Endometrial microvascular endothelial cells (primary cell): Measurements from ENCODE around the gene ASCL5. TPM values are rescaled to one million over a fixed set of nuclear protein-coding genes. Genes with fewer than 3 reads are reported as not detected.

ENCODE experiments used
- in situ Hi-C: cut with HindIII; loops from 2 replicates; pipeline ENCODE4 v1.10.0; 2017; ENCODE audit warnings: low sequenced_read_pairs, low pct_unique_long_range_greater_than_20kb; ENCODE audit errors: inconsistent ontology term
- total RNA-seq: library from RNA; depleted of rRNA; stranded (reverse); fragments of >200 nt; gene quantifications from one replicate; pipeline ENCODE4 v1.2.3, GENCODE V29; 2015; ENCODE audit errors: inconsistent ontology term

ASCL5 gene
- total RNA-seq, 1 donor from 2014 or later = not detected

DNA sequence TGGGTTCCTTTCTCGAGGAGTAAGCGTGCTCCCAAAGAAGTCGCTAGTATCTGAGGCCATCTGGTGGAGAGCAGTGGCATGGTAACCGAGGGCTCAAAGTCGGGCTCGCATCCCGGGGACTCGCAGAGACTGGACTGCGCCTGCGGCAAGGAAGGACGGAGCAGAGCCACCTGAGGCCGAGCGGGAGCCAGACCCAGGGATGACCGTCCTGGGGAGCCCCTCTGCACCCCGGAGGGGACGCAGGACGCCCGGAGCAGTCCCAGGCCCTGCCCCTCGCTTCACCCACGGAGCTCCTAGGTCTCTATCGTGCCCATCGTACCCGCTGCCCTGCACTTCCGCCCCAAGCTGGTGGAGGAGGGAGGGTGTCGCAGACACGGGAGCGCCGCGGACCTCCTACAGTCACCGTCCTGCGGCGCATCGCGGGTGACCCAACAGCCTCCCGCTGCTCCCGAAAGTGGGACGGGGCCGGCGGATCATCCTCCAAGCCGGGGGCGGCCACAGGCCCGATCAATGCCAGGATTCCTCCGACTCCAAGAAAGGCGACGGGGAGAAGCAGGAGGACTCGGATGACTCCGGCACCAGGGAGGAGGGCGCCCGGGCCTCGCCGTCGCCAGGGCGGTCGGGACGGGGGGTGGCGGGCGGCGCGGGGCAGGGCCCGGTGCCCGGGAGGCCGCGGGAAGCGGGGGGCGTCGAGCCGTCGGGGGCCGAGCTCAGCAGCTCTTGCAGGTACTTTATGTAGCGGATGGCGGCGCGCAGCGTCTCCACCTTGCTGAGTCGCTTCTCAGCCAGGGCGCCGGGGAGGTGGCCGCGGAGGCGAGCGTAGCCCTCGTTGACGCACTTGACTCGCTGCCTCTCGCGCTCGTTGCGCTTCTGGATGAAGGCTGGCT, 12.5 kb downstream of the ASCL5 start:
- in situ Hi-C loops = no loop called here

DNA sequence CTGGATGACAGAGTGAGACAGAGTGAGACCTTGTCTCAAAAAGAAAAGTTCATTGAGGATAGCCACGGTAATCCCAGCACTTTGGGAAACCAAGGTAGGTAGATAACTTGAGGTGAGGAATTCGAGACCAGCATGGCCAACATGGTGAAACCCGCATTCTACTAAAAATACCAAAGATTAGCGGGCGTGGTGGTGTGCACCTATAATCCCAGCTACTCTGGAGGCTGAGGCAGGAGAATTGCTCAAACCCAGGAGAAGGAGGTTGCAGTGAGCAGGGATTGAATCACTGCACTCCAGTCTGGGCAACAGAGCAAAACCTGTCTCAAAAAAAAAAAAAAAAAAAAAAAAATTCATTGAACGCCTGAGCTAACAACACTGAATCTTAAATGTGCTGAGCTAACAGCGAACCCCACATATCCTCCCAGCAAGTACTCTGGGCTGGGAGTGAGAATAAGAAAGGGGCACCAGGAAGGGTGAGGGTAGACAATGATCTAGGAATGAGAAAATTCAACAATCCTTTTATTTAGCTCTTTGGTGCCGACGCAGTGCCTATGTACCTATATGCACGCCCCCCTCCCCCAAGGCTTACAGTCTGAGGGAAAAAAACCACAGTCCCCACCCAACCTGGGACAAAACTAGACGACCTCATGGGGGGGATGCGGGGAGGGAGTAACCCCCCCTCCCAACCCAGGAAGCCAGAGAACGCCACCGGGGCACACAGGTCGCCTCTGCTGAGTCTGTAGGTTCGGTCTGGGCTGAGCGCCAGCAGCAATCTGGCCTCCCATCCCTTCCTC, 13.3 kb downstream of the ASCL5 start:
- in situ Hi-C loops = no loop called here

DNA sequence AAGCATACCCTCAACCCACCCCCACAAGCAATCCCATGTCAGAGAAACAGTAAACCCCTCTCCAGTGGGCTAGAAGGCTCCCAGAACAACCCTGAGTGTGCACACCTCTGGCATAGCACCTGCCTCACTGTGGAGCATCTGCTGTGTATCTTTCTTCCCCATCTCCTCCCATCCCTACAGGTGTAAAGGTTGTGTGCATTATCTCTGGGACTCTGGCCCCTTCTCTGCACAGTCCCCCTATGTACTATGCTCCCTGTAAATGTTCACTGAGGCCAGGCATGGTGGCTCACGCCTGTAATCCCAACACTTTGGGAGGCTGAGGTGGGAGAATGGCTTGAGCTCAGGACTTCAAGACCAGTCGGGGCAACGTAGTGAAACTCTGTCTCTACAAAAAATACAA, 14.1 kb downstream of the ASCL5 start:
- in situ Hi-C loops = no loop called here

DNA sequence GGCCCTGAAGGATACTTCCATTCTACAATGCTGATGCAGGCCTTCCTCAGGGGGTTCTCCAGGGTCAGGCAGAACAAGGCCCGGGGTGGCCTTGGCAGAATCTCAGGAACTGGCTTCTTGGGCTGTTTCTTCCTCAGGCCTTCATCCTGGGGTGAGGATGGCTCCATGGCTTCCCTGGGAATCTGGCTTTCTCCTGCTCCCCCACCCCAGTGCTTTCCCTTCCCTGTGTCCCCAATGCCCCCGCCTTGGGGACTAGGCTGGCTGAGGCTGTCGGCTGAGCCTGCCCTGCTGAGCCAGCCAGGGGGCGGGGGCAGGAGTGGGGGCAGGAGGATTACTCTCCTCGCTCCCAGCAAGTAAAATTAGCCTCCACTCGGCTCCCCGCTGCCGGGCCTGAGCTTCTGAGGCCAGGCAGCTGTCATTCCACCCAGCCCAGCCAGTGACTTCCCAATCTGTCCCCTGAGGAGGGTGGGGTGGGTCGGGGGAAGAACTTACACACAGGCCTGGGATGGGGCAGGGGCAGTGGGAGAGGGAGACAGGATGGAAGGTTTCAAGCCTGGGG, 14.7 kb downstream of the ASCL5 start, which contains the start of gene CACNA1S:
CACNA1S (minus strand) TSS at position 254 of the 559 bp plus-strand sequence; CDS start at position 167, 87 bp downstream.
- in situ Hi-C loops = no loop called here

DNA sequence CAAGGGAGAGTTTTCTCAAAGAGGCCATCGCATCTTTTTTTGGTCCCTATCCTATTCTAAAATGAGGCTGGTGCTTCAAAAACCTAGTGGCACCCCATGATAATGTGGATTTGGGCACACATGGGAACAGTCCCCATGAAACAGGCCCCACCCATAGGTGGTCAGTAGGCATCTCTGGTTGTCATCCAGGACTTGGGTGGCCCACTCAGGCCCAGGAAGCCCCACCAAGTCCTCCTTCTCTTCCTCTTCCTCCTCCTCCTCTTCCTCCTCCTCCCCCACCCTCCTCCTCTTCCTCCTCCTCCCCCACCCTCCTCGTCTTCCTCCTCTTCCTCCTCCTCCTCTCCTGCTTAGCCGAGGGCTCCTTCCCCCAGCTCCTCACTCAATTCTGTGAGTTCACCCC, 15.3 kb downstream of the ASCL5 start:
- in situ Hi-C loops = no loop called here

DNA sequence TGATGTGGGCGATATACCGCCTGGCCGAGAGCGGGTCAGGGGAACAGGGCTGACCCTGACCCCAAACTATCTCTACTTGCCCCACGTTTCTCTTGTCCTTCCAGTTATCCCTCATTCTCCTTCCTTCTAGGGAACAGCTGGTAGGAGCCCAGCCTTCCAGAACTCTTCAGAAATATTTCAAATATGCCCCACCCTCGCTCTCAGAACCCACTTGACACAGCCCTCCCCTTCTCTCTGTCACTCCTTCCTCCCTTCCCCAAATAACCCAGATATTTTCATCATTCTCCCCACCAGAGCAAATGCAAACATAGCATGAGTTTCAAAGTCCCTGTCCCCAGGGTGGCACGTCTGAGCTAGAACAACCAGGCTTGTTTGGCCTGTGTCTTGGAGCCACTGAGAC, 15.8 kb downstream of the ASCL5 start:
- in situ Hi-C loops = no loop called here

DNA sequence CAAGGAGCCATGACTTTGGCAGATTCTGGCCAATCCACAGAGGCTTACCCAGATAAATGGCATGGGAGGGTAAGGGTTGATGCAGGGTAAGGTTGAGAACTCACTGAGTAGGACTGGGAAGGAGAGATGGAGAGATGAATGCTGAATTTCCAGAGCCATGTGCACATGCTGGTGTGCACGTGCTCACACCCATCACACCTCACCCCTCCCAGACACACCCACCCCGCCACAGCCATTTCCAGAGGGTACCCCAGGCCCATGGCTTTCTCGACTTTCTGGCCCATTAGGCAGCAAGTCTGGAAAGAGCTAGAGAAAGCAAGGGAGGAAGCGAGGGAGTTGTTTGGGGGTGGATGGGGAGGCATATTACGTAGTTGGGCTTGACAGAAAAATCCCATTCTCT, 16.4 kb downstream of the ASCL5 start:
- in situ Hi-C loops = no loop called here

DNA sequence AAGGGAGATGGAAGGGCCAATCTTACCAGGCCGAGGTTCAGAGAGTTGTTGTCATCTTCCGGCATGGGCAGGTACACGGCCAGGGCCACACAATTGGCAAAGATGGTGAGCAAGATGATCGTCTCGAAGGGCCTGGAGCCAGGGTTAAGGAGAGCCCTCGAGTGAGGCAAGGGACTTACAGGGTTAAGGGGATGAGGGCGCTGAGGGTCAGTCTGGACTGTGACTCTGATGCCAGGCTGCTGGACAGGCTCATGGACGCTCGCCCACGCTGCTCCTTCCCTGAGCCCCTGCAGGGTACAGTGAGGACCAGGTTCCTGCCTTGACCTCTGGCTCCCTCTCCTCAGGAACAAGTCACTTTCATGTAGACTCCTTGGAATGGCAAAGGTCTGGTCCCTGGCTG, 16.8 kb downstream of the ASCL5 start:
- in situ Hi-C loops = no loop called here

DNA sequence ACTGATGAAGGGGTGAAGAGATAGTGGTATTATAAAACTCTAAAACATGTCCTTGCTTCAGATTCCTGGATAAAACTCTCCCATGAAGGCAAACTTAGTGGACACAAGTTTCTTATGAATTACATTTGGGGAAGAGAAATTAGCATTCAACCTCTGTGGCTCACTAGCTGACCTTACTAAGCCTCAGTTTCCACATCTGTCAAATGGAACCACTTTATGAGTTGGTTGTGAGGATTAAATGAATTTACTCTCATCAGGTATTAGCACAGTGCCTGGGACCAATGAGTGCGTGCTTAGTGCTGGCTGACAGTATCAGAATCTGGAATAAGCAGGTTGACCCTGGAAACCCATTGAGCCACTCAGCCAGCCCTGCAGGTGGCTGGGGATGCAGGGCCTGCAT, 17.3 kb downstream of the ASCL5 start:
- in situ Hi-C loops = no loop called here

DNA sequence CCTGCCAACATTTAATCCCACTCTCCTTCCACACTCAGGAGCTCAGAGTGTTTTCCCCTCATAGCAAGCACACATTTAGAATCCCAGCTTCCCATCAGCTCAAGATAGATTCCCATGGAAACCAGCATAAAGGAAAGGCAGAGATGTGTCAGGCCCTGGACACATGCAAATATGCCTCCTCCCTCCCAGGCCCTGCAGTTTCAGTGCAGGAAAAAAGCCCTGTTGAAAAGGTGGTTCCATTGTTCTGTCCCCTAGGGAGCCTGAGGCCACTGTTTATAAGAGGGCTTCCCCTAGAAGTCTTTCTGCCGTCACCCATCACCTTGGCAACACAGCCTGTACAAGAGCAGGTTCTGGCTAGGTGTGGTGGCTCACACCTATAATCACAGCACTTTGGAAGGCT, 18.4 kb downstream of the ASCL5 start:
- in situ Hi-C loops = no loop called here

DNA sequence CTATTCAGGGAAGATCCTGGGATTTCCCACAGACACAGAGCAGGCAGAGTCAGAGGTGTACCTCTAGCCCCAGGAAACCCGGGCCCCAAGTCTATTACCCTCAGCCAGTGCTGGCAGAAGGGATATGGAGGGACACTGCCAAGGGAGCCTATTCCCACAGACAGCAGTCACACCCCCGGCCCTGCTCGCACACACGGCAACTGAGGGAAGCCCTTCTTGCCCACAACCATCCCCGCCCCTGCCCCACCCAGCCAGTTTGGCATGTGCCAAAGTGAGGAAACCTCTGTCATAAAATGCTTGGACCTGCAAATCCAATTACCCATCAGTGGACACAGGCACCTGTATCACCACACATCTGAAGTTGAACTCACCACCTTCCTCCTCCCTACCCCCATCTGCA, 21.3 kb downstream of the ASCL5 start:
- in situ Hi-C loops = no loop called here

DNA sequence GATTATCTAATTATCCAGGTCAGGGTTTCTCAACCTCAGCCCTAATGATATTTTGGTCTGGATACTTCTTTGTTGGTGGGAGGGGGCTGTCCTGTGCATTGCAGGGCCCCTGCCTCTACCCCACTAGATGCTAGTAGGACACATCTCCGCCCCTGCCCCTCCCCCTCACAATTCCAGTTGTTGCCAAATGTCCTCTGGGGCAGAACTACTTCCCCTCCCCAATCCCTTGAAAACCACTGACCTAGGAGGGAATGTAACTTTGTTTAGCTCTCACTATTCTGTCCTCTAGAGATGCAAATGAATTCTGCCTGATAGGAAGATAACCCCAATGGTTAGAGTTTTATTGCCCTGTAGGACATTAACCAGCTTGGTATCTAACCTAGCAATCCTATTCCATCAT, 22.8 kb downstream of the ASCL5 start:
- in situ Hi-C loops = no loop called here

DNA sequence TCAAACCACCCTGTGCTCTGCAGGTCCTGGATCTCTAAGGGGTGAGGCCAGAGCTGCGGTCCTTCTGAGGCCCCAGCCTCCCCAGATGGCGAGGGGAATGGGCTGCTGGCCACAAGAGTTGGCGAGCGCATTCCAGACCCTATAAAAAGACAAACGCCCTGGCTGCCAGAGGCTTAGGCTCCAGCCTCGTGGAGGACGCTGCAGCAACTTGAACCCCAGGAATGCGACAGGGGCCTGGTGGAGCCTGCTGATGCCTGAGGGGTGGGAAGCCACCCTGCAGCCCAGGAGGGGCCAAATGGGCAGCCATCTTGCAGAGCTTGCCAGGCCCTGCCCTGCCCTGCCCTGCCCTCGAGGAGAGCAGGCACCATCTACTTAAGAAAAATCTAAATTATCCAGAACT, 23.3 kb downstream of the ASCL5 start:
- in situ Hi-C loops = no loop called here

DNA sequence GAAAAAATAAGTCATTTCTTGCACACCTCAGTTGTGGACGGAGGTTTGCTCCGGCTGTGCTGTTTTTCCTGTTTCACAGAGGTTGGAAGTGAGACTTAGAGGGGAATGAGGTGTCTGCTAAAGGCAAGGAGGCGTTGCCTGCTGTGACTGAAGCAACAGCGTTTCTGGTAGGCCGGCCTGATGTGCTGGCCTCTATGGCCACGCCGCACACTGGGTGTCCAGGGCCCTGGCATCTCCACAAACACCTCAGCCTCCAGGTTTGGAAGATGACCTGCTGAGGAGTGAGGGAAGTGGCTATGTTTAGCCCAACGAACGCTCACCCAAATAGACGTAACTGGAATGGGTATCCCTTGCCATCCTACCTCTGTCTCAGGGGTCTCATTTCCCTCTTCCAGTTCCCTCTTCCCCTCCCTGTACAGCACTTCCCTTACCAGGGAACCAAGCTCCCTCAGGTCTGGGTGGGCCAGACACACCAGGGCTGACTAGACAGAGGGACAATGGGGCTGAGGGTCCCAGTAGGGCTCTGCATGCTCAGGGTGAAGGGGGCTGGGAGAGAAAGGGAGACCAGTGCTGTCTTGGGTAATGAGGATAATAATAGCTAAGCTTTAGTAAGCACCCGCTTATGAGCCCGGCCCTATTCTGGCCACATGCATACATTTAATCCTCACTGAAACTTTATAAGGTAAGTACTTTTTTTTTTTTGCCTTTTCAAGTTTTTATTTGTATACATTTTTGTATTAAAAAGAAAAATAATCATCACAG, 26.6 kb downstream of the ASCL5 start:
- in situ Hi-C loops = no loop called here

DNA sequence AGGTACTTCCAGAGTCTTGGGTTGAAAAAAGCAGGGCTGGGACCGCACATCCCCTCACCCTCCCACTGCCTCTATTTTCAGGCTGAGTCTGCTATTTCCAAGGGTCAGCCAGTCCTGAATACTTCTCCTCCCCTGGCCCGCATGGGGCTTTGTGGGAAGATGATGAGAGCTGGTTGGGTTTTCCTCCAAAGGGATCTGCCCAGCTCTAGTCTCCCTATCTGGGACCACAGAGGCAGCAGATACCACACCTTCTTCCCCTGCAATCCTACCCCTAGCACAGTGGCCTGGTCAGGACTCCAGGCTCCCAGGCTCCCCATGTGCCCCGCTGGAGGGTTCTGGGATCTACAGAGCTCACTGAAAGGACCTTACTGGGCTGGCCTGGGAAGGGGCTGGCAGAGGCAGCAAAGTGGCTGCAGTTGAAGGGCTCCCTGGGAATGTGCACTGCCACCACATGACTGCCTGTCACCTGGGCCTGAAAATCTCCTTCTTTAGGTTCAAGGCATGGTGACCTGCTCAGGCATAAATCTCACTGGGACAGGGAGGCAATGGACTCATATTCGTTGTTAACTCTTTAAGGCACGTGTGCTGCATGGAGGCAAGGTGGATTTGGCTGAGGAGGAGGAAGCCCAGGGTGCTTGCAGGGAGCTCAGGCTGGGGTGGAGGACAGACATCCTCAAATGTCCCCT, 27.8 kb downstream of the ASCL5 start:
- in situ Hi-C loops = no loop called here

DNA sequence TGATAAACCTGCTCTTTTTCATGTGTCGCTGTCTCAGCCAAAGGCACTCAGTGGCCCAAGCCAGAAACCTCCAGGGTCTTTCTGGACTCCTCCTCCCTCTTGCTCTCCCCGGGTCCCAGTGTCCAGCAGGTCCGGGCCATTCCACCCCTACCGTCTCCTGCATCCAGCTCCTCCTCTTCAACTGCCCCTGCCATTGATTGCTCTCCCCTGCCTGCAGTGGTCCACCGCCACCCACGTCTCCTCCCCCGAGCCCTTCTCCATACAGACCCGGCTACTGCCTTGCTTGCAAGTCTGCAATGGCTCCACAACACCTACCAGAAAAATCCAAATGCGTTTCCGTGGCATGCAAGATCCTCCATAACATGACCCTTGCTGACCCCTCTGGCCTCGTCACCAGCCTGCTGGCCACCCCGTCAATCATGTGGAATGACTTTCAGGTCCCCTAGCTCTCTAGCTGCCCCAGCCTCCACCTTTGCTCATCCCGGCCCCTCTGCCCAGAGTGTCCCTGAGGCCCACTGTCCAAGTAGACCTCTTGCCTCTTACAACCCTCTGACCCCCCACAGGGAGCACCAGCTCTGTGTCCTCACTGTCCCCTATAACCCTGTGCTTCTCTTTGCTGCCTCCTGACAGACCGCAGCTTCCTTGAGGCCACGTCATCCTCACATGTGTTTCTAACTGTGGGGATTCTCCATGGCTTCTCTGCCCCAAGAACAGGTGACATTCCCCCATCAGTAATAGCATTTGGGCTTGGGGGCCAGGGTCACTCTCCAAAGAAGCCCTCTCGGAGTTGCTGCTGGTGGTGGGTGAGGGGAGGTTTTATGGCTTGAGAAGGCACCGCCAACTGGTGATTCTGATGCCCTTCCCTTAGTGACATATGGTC, 29.8 kb downstream of the ASCL5 start:
- in situ Hi-C loops = no loop called here

DNA sequence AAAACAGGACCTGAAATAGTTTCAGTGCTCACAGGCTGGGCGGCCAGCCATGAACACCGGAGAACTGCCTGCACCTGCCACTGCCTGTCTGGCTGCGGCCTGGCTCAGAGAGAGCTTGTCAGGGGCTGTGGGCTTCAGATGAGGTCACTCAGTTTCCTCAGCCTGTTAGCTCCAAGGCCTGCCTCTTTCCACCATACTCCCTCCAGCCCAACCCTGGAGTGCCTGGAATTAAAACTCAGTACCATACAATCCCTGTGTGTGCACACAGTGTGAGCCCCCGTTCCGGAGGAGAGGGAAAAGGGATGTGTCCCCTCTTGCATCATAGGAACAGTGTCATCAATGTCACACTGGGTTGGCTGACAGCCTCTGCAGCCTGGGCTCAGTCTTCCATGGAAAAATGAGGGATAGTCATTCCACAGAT, 30.9 kb downstream of the ASCL5 start:
- in situ Hi-C loops = no loop called here

DNA sequence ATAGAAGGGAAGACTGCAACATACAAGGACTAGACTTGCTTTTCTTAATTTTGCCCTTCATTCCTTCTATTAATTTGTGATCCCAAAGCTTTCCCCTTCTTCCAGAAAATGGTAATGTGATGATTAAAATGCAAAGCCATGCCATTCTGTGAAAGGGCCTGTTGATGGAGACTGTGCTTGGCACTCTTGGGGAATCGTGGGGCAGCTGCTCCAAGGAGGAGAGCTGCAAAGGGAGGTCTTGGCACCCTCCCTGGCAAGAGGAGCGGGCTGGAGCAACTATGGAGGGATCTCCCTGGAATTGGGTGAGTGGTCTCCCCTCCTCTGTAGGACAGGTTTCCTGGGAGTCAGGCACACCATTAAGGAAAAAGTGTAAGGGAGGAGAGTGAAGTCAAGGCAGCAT, 31.4 kb downstream of the ASCL5 start:
- in situ Hi-C loops = no loop called here
